ENCODE results near the gene BAAT.
"Not testable (repeated sequence)": the region's sequence is repeated elsewhere in the genome, so short reads cannot be mapped to it uniquely, and the experiment has no call there.

The BAAT gene

DNA sequence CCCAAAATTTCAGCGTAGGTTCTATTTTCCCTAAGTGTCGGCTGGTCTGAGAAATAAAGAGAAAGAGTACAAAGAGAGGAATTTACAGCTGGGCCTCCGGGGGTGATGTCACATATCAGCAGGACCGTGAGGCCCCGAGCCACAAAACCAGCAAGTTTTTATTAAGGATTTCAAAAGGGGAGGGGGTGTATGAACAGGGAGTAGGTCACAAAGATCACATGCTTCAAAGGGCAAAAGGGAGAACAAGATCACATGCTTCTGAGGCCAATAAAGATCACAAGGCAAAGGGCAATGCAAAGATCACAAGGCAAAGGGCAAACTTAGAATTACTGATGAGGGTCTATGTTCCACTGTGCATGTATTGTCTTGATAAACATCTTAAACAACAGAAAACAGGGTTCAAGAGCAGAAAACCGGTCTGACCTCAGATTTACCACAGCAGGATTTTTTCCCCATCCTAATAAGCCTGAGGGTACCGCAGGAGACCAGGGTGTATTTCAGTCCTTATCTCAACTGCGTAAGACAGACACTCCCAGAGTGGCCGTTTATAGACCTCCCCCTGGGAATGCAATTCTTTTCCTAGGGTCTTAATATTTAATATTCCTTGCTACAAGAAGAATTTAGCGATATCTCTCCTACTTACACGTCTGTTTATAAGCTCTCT, at the start of gene BAAT:
TSS of gene BAAT (minus strand) at position 134 of the 664 bp plus-strand sequence. CDS start 13,602 bp downstream, outside the sequence.
- DNase-seq, result not testable (repeated sequence)

- no peak for DNase-seq
Observed at GRCh38 chr9:101433229-101433628, 48.4 kb upstream of the BAAT start.

- no peak for DNase-seq
Observed at GRCh38 chr9:101432740-101433139, 47.9 kb upstream of the BAAT start.

GRCh38 chr9:101432171-101432570, 47.4 kb upstream of the BAAT start:
- DNase-seq, result no peak

DNA sequence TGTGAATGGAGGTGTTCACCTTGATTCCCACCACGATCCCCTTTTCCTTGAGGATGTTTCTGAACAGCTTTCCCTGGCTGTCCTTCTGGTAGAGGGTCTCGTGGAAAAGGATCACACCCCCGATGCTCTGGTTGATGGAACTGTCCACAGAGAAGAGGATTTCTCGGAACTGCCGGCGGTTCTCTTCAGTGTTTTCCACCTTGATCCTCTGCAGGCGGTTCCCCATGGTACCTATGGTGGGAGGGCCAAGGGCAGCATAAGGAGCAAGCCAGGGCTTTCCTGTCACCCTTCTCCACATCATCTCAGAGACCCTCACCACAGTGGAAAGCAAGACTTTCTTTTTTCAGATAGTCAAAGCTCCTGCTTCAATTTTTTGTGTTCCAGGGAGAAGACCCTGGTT, 44.9 kb upstream of the BAAT start:
- no peak for DNase-seq

GRCh38 chr9:101428909-101429308, 44.1 kb upstream of the BAAT start:
- no peak for DNase-seq

DNA sequence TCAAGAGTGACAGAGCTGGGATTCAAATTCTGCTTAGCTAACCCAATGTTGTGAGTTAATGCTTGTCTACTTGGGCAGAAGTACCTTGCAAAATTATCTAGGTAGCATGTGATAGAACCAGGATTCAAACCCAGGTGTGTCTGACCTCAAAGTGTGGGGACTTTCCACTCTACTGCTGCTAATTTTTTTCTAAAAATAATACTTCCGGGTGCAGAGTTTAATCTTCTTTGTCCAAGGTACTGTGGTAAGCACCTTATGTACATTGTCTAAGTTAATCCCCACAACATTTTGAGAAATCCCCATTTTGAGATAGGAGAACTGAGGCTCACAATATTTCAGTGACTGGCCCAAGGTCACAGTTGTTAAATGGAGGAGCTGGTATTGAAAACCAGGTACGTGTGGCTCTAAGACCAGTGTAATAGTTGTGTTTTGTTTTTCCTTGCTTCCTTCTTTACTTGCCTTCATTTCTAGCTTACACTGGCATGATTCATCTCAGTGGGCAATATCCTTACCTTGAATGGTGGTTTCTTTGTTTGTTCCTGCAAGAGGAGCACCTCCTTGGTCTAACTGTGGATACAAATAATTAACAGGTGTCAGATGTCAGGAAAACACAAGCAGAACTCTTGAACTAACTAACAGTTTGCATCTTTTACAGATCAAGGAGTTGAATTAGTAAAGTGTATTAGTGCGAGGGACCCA, 43.3 kb upstream of the BAAT start:
- no peak for DNase-seq

- no peak for DNase-seq
Observed at GRCh38 chr9:101427358-101427757, 42.6 kb upstream of the BAAT start.

DNA sequence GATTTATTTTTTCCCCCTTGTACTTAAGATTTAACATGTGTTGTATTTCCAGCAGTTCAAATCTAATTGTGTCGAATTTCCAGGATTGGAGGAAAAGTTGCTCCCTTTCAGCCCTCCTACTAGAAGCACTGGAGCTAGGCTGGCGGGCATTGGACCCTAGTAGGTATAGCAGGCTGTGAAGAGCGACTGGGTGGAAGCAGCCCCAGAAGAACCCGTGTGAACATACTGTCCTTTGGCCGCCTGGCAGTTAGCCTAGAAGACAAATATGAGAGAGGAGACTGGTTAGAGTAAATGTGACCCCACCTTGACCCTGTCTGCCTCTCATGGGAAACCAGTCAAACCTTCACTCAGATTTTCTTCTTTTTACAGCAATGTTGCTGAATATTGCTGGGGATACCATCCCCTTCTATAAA, 36.9 kb upstream of the BAAT start:
- DNase-seq, result no peak

DNA sequence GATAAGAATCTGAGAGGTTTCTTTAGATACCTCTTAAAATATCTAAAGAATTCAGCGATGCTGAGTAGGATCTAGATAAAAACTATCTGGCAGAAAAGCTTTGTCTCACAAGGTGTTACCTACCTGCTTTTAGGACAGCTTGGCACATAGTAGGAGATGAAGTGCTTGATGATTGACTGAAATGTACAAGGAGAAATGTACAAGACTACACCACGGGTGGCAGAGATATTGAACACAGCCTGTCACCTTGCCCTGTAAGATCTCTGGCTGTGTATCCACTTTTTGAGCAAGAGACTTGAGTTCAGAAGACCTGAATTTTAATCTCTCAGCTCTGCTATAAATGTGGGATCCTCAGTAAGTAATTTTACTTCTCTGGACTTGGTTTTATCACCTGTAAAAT, 35.1 kb upstream of the BAAT start:
- no peak for DNase-seq

DNA sequence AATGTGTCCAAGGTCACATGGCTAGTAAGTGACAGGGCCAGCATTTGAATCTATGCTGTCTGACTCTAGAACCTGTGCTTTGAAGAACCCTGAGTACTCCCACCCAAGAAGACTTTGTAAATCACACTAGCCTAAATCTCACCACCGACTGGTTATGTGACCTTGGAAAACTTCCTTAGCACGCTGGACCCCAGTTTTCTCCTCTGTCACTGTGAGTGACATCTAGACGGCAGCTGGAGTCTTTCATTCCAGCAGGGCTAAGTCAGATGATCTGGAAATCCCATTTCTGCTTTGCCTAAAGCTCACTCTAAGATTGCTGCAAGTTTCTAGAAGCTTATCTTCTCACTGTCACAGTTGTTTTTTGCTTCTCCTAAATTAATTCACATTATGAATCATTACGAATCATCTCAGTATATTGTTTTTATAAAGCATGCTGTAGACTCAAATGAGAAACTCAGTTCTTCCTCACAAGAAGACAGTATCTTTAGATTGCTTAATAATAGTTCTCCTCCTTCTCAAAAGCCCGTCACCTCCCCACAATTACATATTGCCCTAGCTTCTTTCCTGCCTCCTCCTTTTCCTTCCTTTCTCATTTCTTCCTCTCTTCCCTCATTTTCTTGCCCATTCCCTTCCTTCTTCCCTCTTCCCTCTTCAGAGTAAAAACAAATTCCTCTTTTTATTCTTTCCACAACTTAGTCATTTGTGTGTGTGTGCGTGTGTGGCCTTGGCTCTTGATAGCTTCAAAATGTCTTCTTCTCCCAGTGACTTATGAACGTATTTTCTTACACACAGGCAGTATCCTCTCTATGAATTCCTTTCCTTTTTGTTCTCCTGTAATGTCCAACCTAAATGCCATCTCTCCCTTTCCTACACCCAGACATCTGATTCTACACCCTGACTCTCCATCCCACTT, 34.0 kb upstream of the BAAT start:
- no peak for DNase-seq

DNA sequence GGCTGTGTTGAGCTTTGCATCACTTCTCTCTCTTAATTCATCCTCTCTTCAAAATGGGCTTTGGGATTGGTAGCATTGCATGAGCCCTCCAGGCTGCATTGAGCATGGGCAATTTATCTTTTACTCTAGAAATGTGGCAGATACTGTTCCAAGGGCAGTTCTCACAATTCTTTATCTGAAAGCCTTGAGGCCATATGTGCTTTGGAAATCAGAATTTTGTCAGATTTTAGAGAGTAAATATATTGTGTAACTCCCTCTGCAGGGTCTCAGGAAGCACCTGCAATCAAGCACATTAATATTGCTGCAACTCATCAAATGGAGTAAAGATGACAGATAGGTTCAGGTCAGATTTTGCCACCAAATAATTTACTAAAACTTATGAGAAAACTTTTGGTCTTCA, 33.2 kb upstream of the BAAT start:
- DNase-seq, result no peak

- no peak for DNase-seq
Observed at GRCh38 chr9:101417389-101417788, 32.6 kb upstream of the BAAT start.

DNA sequence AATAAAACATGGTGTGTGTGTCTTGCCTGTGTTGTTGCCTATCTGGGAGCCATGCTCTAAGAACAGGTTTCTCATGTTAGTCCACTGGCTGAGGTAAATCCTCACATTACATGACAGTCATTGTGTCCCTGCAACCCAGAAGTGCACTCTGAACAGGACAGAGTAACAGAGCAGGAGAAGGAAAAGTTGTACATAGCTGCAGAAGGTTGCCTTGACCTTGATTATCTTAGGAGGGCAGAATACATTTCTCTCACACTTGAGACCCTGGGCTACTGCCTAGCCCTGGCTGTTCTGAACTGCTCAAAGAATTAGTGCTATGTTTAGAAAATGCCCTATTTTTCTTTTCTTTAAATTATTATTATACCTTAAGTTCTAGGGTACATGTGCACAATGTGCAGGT, 30.8 kb upstream of the BAAT start:
- DNase-seq, result no peak

GRCh38 chr9:101414839-101415238, 30.0 kb upstream of the BAAT start:
- no peak for DNase-seq

- no peak for DNase-seq
Observed at GRCh38 chr9:101409079-101409477, 24.3 kb upstream of the BAAT start.

GRCh38 chr9:101408374-101409078, 23.7 kb upstream of the BAAT start:
- DNase-seq, result no peak

- DNase-seq, result no peak
Observed at GRCh38 chr9:101403516-101404285, 18.9 kb upstream of the BAAT start.

GRCh38 chr9:101400120-101400519, 15.3 kb upstream of the BAAT start:
- no peak for DNase-seq

GRCh38 chr9:101399643-101399970, 14.8 kb upstream of the BAAT start:
- no peak for DNase-seq

DNA sequence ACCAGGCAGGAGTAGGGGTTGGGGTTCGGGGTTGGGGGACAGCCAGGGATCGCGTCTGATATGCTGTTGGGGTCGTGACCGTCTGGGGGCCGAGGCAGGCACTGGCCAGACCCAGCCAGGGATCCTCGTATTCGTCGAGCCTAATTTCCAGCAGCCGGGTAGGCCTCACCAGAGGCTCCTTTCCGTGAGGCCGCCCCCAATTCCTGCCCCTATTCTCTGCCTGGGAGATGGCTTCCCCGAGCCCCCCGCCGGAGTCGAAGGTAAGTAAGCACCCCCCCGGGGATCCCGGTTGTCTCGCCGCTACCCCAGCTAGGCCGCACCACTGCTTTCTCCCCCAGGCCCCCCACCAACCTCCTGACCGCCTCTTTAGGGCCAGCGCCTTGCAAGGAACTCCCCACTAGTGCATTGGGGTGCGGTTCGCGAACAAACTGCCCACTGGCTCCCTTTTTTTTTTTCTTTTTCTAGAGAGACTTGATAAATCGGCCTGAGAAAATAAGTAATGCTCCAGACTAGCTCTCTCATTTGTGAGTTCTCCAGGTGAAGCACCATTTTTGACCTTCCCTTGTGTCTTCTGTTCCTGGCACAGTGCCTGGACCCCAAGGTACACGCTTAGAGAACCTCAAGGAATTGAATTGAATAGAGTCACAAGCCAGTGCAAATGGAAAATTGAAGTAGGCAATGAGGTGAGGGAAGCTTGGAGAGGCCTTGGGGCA, 14.3 kb upstream of the BAAT start:
- peak; percentile 12 for DNase-seq

All from NCI-H1105 (cell line).